ENCODE data around the gene MID2. TPM values are rescaled to one million over a fixed set of nuclear protein-coding genes. Genes with fewer than 3 reads are reported as not detected.

The MID2 gene
- total RNA-seq, 1 donor from 2014 or later = 25.5 TPM

DNA sequence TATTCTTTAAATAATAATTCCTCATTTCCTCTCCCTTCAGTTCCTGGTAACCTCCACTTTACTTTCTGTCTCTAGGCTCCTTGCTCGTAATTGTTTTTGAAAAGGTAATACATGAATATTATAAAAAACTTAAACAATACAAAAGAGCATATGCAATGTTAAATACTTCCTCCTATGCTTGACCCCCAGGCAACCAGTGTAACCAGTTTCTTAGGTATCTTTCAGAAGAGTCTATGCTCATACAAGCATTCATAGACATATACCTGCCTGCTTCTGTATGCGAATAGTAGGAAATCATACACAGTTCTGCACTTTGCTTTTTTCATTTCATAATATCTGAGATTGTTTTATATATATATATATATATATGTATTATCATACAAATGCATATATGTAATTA lies 2.6 kb upstream of the MID2 start:
- no peak for DNase-seq (ENCODE audit: extremely low spot score in 2 of 2)
- Histone ChIP-seq H3K9me3 (peaks cover 7% of the 10 kb centered on the region), H3K4me3 (no peak overlapping the region), H3K36me3 (no peaks in the 10 kb centered on the region), H3K4me1 (peaks cover 7% of the 10 kb centered on the region), H3K27me3 (no peaks in the 10 kb centered on the region), H3K27ac (no peak overlapping the region)
- intact Hi-C loops (cut with DNase I) = no loop called here
- TF ChIP-seq POLR2AphosphoS5 (IDR thresholded peaks at IDR 0.05; ENCODE audit: insufficient read depth in 1 of 2, low read depth in 1 of 2) = no peak
- TF ChIP-seq, protein P1, sequence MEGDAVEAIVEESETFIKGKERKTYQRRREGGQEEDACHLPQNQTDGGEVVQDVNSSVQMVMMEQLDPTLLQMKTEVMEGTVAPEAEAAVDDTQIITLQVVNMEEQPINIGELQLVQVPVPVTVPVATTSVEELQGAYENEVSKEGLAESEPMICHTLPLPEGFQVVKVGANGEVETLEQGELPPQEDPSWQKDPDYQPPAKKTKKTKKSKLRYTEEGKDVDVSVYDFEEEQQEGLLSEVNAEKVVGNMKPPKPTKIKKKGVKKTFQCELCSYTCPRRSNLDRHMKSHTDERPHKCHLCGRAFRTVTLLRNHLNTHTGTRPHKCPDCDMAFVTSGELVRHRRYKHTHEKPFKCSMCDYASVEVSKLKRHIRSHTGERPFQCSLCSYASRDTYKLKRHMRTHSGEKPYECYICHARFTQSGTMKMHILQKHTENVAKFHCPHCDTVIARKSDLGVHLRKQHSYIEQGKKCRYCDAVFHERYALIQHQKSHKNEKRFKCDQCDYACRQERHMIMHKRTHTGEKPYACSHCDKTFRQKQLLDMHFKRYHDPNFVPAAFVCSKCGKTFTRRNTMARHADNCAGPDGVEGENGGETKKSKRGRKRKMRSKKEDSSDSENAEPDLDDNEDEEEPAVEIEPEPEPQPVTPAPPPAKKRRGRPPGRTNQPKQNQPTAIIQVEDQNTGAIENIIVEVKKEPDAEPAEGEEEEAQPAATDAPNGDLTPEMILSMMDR (IDR thresholded peaks at IDR 0.05) = no peak
- TF ChIP-seq POLR2A (IDR thresholded peaks at IDR 0.05) = no peak

DNA sequence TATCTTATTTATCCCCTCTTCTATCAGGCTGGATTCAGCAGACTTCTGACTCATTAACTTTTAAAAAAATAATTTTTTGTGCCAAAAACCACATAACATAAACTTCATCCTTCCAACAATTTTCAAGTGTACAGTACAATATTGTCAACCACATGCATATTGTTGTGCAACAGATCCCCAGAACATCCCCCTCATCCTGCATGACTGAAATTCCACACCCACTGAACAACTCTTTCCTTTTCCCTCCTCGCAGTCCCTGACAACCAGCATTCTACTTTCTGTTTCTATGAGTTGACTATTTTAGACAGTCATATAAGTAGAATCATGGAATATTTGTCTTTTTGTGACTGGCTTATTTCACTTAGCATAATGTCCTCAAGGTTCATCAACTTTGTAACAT lies 2.2 kb upstream of the MID2 start:
- H3K27ac ChIP-seq = no peak overlapping the region
- H3K4me3 ChIP-seq = no peak overlapping the region
- peaks cover 7% of the 10 kb centered on the region for H3K4me1 ChIP-seq
- DNase-seq (ENCODE audit: extremely low spot score in 2 of 2) = no peak
- no peaks in the 10 kb centered on the region for H3K36me3 ChIP-seq
- H3K9me3 ChIP-seq = peaks cover 3% of the 10 kb centered on the region
- H3K27me3 ChIP-seq = no peaks in the 10 kb centered on the region
- TF ChIP-seq POLR2AphosphoS5 (IDR thresholded peaks at IDR 0.05; ENCODE audit: insufficient read depth in 1 of 2, low read depth in 1 of 2) = no peak
- TF ChIP-seq, protein P1 (IDR thresholded peaks at IDR 0.05) = no peak
- no peak for TF ChIP-seq POLR2A (IDR thresholded peaks at IDR 0.05)
- intact Hi-C loops (cut with DNase I) = no loop called here

GRCh38 chrX:107826238-107827029 lies 768 bp downstream of the MID2 start:
- peak overlapping the region; percentile 93 for H3K27ac ChIP-seq
- no peak for DNase-seq (ENCODE audit: extremely low spot score in 2 of 2)
- TF ChIP-seq, protein P1 (IDR thresholded peaks at IDR 0.05) = no peak
- TF ChIP-seq POLR2A (IDR thresholded peaks at IDR 0.05) (no peak), POLR2AphosphoS5 (IDR thresholded peaks at IDR 0.05; ENCODE audit: insufficient read depth in 1 of 2, low read depth in 1 of 2) (no peak)
- peak overlapping the region; percentile 53 to 63 for H3K4me3 ChIP-seq
- no peaks in the 10 kb centered on the region for H3K36me3 ChIP-seq
- intact Hi-C loops (cut with DNase I) = no loop called here
- no peaks in the 10 kb centered on the region for H3K9me3 ChIP-seq
- no peaks in the 10 kb centered on the region for H3K27me3 ChIP-seq
- peaks cover 7% of the 10 kb centered on the region for H3K4me1 ChIP-seq

GRCh38 chrX:107827030-107827831 lies 1.6 kb downstream of the MID2 start:
- Histone ChIP-seq H3K9me3 (no peaks in the 10 kb centered on the region), H3K4me3 (peak overlapping the region; percentile 53 to 63), H3K27me3 (no peaks in the 10 kb centered on the region), H3K27ac (peak overlapping the region; percentile 93), H3K36me3 (no peaks in the 10 kb centered on the region), H3K4me1 (peaks cover 7% of the 10 kb centered on the region)
- DNase-seq (ENCODE audit: extremely low spot score in 2 of 2) = no peak
- intact Hi-C loops (cut with DNase I) = no loop called here
- no peak for TF ChIP-seq POLR2AphosphoS5 (IDR thresholded peaks at IDR 0.05; ENCODE audit: insufficient read depth in 1 of 2, low read depth in 1 of 2)
- TF ChIP-seq POLR2A (IDR thresholded peaks at IDR 0.05) = no peak

- intact Hi-C loops (cut with DNase I) = no loop called here
- no peaks in the 10 kb centered on the region for H3K36me3 ChIP-seq
- TF ChIP-seq POLR2A (IDR thresholded peaks at IDR 0.05) (no peak), POLR2AphosphoS5 (IDR thresholded peaks at IDR 0.05; ENCODE audit: insufficient read depth in 1 of 2, low read depth in 1 of 2) (no peak)
- TF ChIP-seq, protein P1 (IDR thresholded peaks at IDR 0.05) = no peak
- peaks cover 7% of the 10 kb centered on the region for H3K4me1 ChIP-seq
- H3K27ac ChIP-seq = peak overlapping the region; percentile 93
- no peak overlapping the region for H3K4me3 ChIP-seq
- no peaks in the 10 kb centered on the region for H3K9me3 ChIP-seq
- H3K27me3 ChIP-seq = no peaks in the 10 kb centered on the region
- no peak for DNase-seq (ENCODE audit: extremely low spot score in 2 of 2)
These were observed 2.2 kb downstream of the MID2 start for GRCh38 chrX:107827852-107828251.
